GM18505 (cell line): ENCODE measurements around the gene MAGOH.
"Not testable (repeated sequence)": the region's sequence is repeated elsewhere in the genome, so short reads cannot be mapped to it uniquely, and the experiment has no call there.

Experiments used
- ATAC-seq: cut with Tn5 transposase; IDR thresholded peaks from one replicate; pipeline ENCODE4 v1.9.1; 2021; ENCODE audit not compliant: unreplicated experiment
- POLR2A ChIP-seq: IDR thresholded peaks from 4 replicates; pipeline ENCODE4 v1.6.1; 2011; ENCODE audit warnings: borderline replicate concordance; ENCODE audit not compliant: insufficient read depth, insufficient read length; ENCODE audit errors: extremely low read depth

MAGOH gene

GRCh38 chr1:53241828-53242227, 3.5 kb upstream of the MAGOH start:
- TF ChIP-seq POLR2A, result no peak
- no peak for ATAC-seq

- TF ChIP-seq POLR2A, result no peak
- no peak for ATAC-seq
Measured at GRCh38 chr1:53237638-53238037, 680 bp downstream of the MAGOH start.

- ATAC-seq, result no peak
- TF ChIP-seq POLR2A, result no peak
Measured at GRCh38 chr1:53220962-53221286, 17.4 kb downstream of the MAGOH start.

- ATAC-seq, result peak; percentile 89
- TF ChIP-seq POLR2A, result peak; percentile 97
Measured at GRCh38 chr1:53220171-53220961, 18.0 kb downstream of the MAGOH start, which contains the start of gene CZIB. Gene CZIB (minus strand): TSS chr1:53220634. CDS start chr1:53220575, 59 bp downstream.

- ATAC-seq, result no peak
- TF ChIP-seq POLR2A, result no peak
Measured at GRCh38 chr1:53219711-53220110, 18.6 kb downstream of the MAGOH start.

- no peak for TF ChIP-seq POLR2A
- ATAC-seq, result no peak
Measured at GRCh38 chr1:53218201-53218600, 20.1 kb downstream of the MAGOH start.

- no peak for TF ChIP-seq POLR2A
Measured at GRCh38 chr1:53214376-53214940, 23.9 kb downstream of the MAGOH start.

GRCh38 chr1:53210954-53211353, 27.4 kb downstream of the MAGOH start:
- no peak for ATAC-seq
- TF ChIP-seq POLR2A, result no peak

More at GRCh38 chr1:53214376-53214940, 23.9 kb downstream of the MAGOH start:
- no peak for ATAC-seq

- no peak for TF ChIP-seq POLR2A
- no peak for ATAC-seq
Measured at GRCh38 chr1:53210352-53210751, 28.0 kb downstream of the MAGOH start.

- no peak for TF ChIP-seq POLR2A
- ATAC-seq, result no peak
Measured at GRCh38 chr1:53207726-53208125, 30.6 kb downstream of the MAGOH start.

GRCh38 chr1:53206735-53207379, 31.5 kb downstream of the MAGOH start:
- TF ChIP-seq POLR2A, result no peak
- no peak for ATAC-seq

- ATAC-seq, result not testable (repeated sequence)
Measured at GRCh38 chr1:53206083-53206685, 32.1 kb downstream of the MAGOH start.

GRCh38 chr1:53205496-53205895, 32.8 kb downstream of the MAGOH start:
- ATAC-seq, result not testable (repeated sequence)

- ATAC-seq, result no peak
- TF ChIP-seq POLR2A, result no peak
Measured at GRCh38 chr1:53203466-53203865, 34.9 kb downstream of the MAGOH start.

GRCh38 chr1:53198241-53198651, 40.1 kb downstream of the MAGOH start:
- no peak for TF ChIP-seq POLR2A
- no peak for ATAC-seq
